Measurements from ENCODE around the gene TMEM254.

DNA sequence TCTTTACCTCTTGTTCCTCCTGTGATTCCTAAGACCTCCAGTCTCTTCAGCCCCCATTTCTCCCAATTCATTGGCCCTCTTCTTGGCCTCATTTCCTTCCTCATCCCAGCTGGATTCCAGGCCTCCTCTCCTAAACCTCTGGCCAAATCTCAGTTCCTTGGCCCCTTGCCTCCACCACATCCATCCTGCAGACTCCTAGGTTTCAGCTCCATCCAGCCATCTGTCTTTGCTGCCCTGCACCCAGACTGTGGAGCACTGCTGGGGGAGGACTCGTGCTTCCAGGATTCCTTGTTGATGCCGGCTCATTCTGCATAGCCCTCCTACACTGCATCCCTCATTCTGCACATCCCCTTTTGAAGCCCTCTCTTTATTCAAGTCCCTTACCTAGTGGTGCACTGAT is 60.8 kb downstream of the TMEM254 start:
- TF ChIP-seq, protein P1, sequence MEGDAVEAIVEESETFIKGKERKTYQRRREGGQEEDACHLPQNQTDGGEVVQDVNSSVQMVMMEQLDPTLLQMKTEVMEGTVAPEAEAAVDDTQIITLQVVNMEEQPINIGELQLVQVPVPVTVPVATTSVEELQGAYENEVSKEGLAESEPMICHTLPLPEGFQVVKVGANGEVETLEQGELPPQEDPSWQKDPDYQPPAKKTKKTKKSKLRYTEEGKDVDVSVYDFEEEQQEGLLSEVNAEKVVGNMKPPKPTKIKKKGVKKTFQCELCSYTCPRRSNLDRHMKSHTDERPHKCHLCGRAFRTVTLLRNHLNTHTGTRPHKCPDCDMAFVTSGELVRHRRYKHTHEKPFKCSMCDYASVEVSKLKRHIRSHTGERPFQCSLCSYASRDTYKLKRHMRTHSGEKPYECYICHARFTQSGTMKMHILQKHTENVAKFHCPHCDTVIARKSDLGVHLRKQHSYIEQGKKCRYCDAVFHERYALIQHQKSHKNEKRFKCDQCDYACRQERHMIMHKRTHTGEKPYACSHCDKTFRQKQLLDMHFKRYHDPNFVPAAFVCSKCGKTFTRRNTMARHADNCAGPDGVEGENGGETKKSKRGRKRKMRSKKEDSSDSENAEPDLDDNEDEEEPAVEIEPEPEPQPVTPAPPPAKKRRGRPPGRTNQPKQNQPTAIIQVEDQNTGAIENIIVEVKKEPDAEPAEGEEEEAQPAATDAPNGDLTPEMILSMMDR (IDR thresholded peaks at IDR 0.05; ENCODE audit: low read length): no peak
- no peak for TF ChIP-seq EZH2 (IDR thresholded peaks at IDR 0.05; ENCODE audit: borderline replicate concordance, low read length)
